Activated CD4-positive, alpha-beta T cell treated with anti-CD3 and anti-CD28 coated beads, Interleukin-2, Interleukin-6, amounts not matched to agents 100 ng/mL and 50 ng/mL, durations not matched to agents 16 hours and 8 hours (primary cell): Measurements from ENCODE around the gene KCTD10.

Experiments used
- DNase-seq: peaks from one replicate; pipeline ENCODE4 v3.0.0-alpha.2; 2020

Gene KCTD10

GRCh38 chr12:109469517-109469916 is 7.6 kb downstream of the KCTD10 start:
- DNase-seq: no peak

GRCh38 chr12:109467978-109468676 is 9.0 kb downstream of the KCTD10 start:
- DNase-seq: no peak

- no peak for DNase-seq
Measured at GRCh38 chr12:109466821-109467220, 10.3 kb downstream of the KCTD10 start.

GRCh38 chr12:109466305-109466704 is 10.8 kb downstream of the KCTD10 start:
- no peak for DNase-seq

- no peak for DNase-seq
Measured at GRCh38 chr12:109464642-109465351, 12.3 kb downstream of the KCTD10 start.

GRCh38 chr12:109463756-109464155 is 13.3 kb downstream of the KCTD10 start:
- no peak for DNase-seq

GRCh38 chr12:109462868-109463692 is 14.0 kb downstream of the KCTD10 start:
- no peak for DNase-seq

- no peak for DNase-seq
Measured at GRCh38 chr12:109461846-109462756, 15.0 kb downstream of the KCTD10 start.

GRCh38 chr12:109461049-109461845 is 15.9 kb downstream of the KCTD10 start:
- DNase-seq: no peak

- no peak for DNase-seq
Measured at GRCh38 chr12:109460538-109460937, 16.6 kb downstream of the KCTD10 start.

GRCh38 chr12:109459247-109459646 is 17.9 kb downstream of the KCTD10 start:
- no peak for DNase-seq

- DNase-seq: no peak
Measured at GRCh38 chr12:109458771-109459208, 18.3 kb downstream of the KCTD10 start.

GRCh38 chr12:109458086-109458485 is 19.0 kb downstream of the KCTD10 start:
- peak; percentile 36 for DNase-seq

- DNase-seq: no peak
Measured at GRCh38 chr12:109455706-109456105, 21.4 kb downstream of the KCTD10 start.

GRCh38 chr12:109452489-109452888 is 24.6 kb downstream of the KCTD10 start:
- no peak for DNase-seq

GRCh38 chr12:109451400-109451799 is 25.7 kb downstream of the KCTD10 start:
- no peak for DNase-seq

- no peak for DNase-seq
Measured at GRCh38 chr12:109450980-109451379, 26.1 kb downstream of the KCTD10 start.

GRCh38 chr12:109449845-109450532 is 27.1 kb downstream of the KCTD10 start:
- DNase-seq: no peak

- DNase-seq: no peak
Measured at GRCh38 chr12:109448707-109449390, 28.3 kb downstream of the KCTD10 start.

- DNase-seq: no peak
Measured at GRCh38 chr12:109448272-109448671, 28.8 kb downstream of the KCTD10 start.
